Activated naive CD8-positive, alpha-beta T cell treated with anti-CD3 and anti-CD28 coated beads, Interleukin-2, amount 10 ng/mL, durations not matched to agents 7 days and 5 days (primary cell): ENCODE measurements around the gene TTF1. TPM values are rescaled to one million over a fixed set of nuclear protein-coding genes. Genes with fewer than 3 reads are reported as not detected.

Source experiments
- ATAC-seq: fragments of 150-1000 bp; cut with Tn5 transposase; one replicate; pipeline ENCODE4 v1.10.0; 2021; ENCODE audit warnings: low read depth, moderate library complexity
- POLR2A ChIA-PET: fragments of 350-600 bp; sonication (Branson Sonifier 250); formaldehyde crosslinking; loops from one replicate; lab custom pipeline; 2021; ENCODE audit warnings: antibody characterized with exemption; lab: Charles Lee
- DNase-seq: peaks from one replicate; pipeline ENCODE4 v3.0.0; 2021
- H3K27ac Mint-ChIP-seq: one replicate; pipeline ENCODE4 v1.8.0; 2022; ENCODE audit warnings: mild to moderate bottlenecking, mixed read lengths
- H3K27me3 Mint-ChIP-seq: one replicate; pipeline ENCODE4 v1.8.0; 2022; ENCODE audit warnings: mild to moderate bottlenecking, moderate library complexity, mixed read lengths
- H3K36me3 Mint-ChIP-seq: one replicate; pipeline ENCODE4 v1.8.0; 2021; ENCODE audit warnings: mild to moderate bottlenecking, mixed read lengths
- H3K4me1 Mint-ChIP-seq: one replicate; pipeline ENCODE4 v1.8.0; 2021; ENCODE audit warnings: mixed read lengths
- H3K4me3 Mint-ChIP-seq: one replicate; pipeline ENCODE4 v1.8.0; 2022; ENCODE audit warnings: mild to moderate bottlenecking, moderate library complexity, mixed read lengths
- H3K9me3 Mint-ChIP-seq: one replicate; pipeline ENCODE4 v1.8.0; 2021; ENCODE audit warnings: mixed read lengths
- total RNA-seq, 2 experiments: library from RNA; stranded (reverse); gene quantifications; one replicate each; pipeline ENCODE4 v1.2.3, GENCODE V29; 2021

Gene TTF1
- total RNA-seq, 2 experiments from 2014 or later: 31.3 to 32.5 TPM

DNA sequence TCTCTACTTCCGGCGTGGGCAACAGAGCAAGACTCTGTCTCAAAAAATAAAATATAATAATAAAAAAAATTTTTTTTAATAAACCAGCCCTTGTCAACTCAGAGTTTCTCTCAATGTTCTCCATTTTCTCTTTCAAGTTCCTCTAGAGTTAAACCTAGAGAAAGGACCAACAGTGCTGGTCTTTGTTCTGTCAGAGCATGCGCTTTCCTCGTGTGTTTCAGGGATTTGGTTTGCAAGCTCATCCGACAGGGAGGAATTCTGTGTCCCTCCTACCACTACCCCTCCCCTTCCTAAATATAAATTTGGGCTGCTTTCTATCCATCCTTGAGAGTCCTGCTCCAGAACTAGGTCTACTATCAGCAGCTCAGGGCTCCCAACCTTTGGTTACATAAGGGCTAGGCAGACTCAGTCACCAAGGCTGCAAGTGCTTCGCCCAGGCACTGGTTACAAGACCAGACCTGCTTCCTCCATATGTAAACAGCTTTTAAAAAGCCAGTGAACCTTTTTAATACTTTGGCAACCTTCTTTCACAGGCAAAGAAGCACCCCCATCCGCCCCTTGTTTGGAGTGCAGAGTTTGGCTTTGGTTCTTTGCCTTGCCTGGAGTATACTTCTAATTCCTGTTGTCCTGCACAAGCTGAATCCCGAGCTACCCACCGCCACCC is 65.3 kb downstream of the TTF1 start:
- H3K4me3 Mint-ChIP-seq: no peak overlapping the region
- H3K27me3 Mint-ChIP-seq: no peaks in the 10 kb centered on the region
- DNase-seq (no peak), ATAC-seq (no peak)
- POLR2A ChIA-PET: no interaction called here
- H3K4me1 Mint-ChIP-seq: peaks cover 13% of the 10 kb centered on the region
- no peaks in the 10 kb centered on the region for H3K9me3 Mint-ChIP-seq
- H3K36me3 Mint-ChIP-seq: peaks cover 44% of the 10 kb centered on the region
- H3K27ac Mint-ChIP-seq: no peak overlapping the region

DNA sequence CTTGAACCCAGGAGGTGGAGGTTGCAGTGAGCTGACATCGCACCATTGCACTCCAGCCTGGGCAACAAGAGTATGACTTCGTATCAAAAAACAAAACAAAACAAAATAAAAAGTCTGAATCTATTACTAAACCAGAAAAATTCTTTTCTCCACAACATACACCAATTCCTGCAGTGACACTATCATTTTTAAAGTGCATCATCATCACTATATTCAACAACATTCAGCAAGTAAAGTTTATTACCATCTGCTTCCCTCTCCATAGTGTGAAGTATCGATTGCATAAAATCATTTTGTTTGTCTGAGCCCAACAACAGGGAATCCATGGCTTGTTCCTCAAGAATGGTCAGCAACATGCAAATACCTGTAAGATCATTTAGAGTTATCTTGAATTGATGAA is 72.3 kb downstream of the TTF1 start:
- no peak for ATAC-seq
- no peak overlapping the region for H3K27ac Mint-ChIP-seq
- POLR2A ChIA-PET: no interaction called here

DNA sequence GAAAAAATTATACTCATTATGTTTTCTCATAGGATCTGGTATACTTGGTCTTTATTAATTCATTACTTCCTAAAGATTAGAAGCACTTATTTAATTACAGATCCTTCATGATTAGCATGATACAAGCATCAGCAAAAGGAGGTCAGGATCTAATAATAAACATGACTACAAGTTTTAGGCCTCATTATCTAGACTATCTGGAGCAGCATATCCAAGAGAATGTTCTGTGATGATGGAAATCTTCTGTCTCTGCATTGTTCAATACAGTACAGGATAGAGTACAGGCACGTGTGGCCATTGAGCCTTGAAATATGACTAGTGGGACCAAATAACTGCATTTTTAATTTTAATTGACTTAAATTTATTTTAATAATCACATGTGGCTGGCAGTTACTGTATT is 73.1 kb downstream of the TTF1 start:
- H3K27me3 Mint-ChIP-seq: no peaks in the 10 kb centered on the region
- H3K9me3 Mint-ChIP-seq: peaks cover 2% of the 10 kb centered on the region
- H3K4me1 Mint-ChIP-seq: peaks cover 8% of the 10 kb centered on the region
- H3K27ac Mint-ChIP-seq: no peak overlapping the region
- no peak for DNase-seq
- no peak overlapping the region for H3K4me3 Mint-ChIP-seq
- POLR2A ChIA-PET: no interaction called here
- ATAC-seq: no peak
- H3K36me3 Mint-ChIP-seq: peaks cover 77% of the 10 kb centered on the region

More for the DNA sequence above, 72.3 kb downstream of the TTF1 start:
- Mint-ChIP-seq H3K4me3 (no peak overlapping the region), H3K27me3 (no peaks in the 10 kb centered on the region), H3K4me1 (peaks cover 8% of the 10 kb centered on the region), H3K9me3 (peaks cover 2% of the 10 kb centered on the region), H3K36me3 (peaks cover 73% of the 10 kb centered on the region)
- DNase-seq: no peak

DNA sequence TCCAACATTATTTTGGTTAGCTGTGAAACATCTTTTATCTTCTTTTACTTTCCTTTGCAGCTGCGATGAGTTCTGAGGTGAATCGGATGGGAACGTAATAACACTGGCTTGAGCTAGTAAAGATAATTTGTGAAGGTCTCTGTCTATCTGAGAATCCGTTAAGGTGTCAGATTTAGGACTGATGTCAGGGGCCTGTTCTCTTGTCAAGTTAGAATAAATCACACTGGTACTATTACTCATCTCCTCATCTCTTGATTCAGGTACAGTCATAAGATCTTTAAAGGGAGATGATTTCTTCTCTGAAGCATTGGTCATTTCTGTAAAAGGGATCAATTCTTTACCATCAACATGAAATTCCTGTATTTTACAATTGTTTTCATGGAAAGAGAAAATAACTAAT is 78.1 kb downstream of the TTF1 start:
- no peak overlapping the region for H3K4me3 Mint-ChIP-seq
- ATAC-seq: no peak
- peaks cover 7% of the 10 kb centered on the region for H3K4me1 Mint-ChIP-seq
- peaks cover 2% of the 10 kb centered on the region for H3K9me3 Mint-ChIP-seq
- no peak for DNase-seq
- peaks cover 80% of the 10 kb centered on the region for H3K36me3 Mint-ChIP-seq
- POLR2A ChIA-PET: no interaction called here
- H3K27ac Mint-ChIP-seq: no peak overlapping the region
- H3K27me3 Mint-ChIP-seq: no peaks in the 10 kb centered on the region

DNA sequence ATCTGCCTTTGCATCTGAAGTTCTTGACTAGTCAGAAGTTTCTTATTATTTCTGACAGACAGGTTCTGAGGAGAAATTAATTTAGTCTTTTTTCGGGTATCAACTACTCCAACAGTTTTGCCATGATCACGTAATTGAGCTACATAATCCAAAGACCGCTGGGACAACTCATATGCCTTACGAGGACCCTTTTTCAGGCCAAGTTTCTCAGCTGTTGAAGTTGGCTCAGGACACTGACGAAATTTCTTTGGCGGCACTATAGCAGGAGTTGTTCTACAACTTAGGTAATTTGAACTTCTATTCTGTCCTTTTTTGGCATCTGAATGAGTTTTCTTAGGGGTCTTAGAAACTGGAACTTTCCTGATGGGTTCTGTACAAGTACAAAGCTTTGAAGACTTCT is 79.1 kb downstream of the TTF1 start:
- POLR2A ChIA-PET: no interaction called here
- DNase-seq: no peak

More for the DNA sequence above, 79.1 kb downstream of the TTF1 start:
- Mint-ChIP-seq H3K36me3 (peaks cover 81% of the 10 kb centered on the region), H3K4me1 (peaks cover 9% of the 10 kb centered on the region), H3K9me3 (peaks cover 2% of the 10 kb centered on the region), H3K27ac (no peak overlapping the region), H3K4me3 (no peak overlapping the region), H3K27me3 (no peaks in the 10 kb centered on the region)
- no peak for ATAC-seq

Other genes with a start within 250 kb of the TTF1 start
- 10 to 100 TPM; 10.9 to 15.6 TPM for gene NTNG2, start 244.8 kb downstream of the TTF1 start, total RNA-seq
- 10 to 100 TPM; 64.0 to 69.4 TPM for gene SETX, start 51.9 kb downstream of the TTF1 start, total RNA-seq
- not detected for gene CFAP77, start 3.4 kb upstream of the TTF1 start, total RNA-seq
- gene BARHL1, start 175.8 kb upstream of the TTF1 start, total RNA-seq: not detected